ENCODE results near the gene ZNF865.

Gene ZNF865

GRCh38 chr19:55644191-55644833 is 38.9 kb downstream of the ZNF865 start:
- H3K4me3 ChIP-seq (ENCODE audit: low read length): peak overlapping the region; percentile 79
- TF ChIP-seq CTCF (conservative IDR thresholded peaks at IDR 0.05; ENCODE audit: low read depth, low read length): no peak
- DNase-seq (ENCODE audit: low read depth): no peak

- DNase-seq (ENCODE audit: low read depth): no peak
- peak overlapping the region; percentile 79 for H3K4me3 ChIP-seq (ENCODE audit: low read length)
- TF ChIP-seq CTCF (conservative IDR thresholded peaks at IDR 0.05; ENCODE audit: low read depth, low read length): no peak
Measured at GRCh38 chr19:55644842-55645511, 39.5 kb downstream of the ZNF865 start.

- TF ChIP-seq CTCF (conservative IDR thresholded peaks at IDR 0.05; ENCODE audit: low read depth, low read length): no peak
- no peak for DNase-seq (ENCODE audit: low read depth)
- H3K4me3 ChIP-seq (ENCODE audit: low read length): no peak overlapping the region
Measured at GRCh38 chr19:55645512-55645881, 40.0 kb downstream of the ZNF865 start.

DNA sequence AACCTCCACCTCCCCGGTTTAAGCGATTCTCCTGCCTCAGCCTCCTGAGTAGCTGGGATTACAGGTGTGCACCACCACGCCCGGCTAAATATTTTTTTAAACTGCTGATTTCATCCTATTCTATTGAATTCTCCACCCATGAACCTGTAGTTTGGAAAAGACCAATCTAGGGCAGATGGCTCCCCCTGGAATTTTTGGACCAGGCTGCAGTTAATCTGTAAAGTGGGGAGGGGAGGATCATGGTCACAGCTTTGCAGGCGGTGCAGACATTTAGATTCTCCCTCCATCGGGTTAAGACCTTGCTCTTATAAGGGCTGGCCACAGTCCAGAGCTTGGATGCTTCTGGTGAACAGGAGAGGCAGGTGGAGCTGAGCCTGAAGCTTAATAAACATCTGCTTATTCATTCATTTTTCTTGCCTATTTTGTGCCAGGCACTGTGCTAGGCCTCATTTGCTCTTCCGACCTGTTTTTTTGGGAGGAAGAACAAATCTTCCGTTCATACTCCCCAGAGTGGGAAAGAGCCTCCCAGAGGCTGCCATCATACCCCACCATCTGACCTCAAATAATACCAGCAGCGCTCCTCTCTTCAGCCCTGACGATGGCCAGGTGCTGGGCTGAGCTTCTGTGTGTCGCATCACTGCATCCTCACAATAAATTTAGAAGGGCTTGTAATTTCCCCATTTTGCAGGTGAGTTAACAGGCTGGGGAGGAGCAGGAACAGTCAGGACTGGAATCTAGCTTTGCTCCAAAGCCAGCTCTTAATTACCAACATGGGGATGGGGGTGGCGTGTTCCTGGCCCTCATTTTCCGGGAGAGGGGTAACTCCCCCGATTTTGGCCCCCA is 41.7 kb downstream of the ZNF865 start:
- no peak for DNase-seq (ENCODE audit: low read depth)
- TF ChIP-seq CTCF (conservative IDR thresholded peaks at IDR 0.05; ENCODE audit: low read depth, low read length): no peak
- peak overlapping the region; percentile 71 for H3K4me3 ChIP-seq (ENCODE audit: low read length)

DNA sequence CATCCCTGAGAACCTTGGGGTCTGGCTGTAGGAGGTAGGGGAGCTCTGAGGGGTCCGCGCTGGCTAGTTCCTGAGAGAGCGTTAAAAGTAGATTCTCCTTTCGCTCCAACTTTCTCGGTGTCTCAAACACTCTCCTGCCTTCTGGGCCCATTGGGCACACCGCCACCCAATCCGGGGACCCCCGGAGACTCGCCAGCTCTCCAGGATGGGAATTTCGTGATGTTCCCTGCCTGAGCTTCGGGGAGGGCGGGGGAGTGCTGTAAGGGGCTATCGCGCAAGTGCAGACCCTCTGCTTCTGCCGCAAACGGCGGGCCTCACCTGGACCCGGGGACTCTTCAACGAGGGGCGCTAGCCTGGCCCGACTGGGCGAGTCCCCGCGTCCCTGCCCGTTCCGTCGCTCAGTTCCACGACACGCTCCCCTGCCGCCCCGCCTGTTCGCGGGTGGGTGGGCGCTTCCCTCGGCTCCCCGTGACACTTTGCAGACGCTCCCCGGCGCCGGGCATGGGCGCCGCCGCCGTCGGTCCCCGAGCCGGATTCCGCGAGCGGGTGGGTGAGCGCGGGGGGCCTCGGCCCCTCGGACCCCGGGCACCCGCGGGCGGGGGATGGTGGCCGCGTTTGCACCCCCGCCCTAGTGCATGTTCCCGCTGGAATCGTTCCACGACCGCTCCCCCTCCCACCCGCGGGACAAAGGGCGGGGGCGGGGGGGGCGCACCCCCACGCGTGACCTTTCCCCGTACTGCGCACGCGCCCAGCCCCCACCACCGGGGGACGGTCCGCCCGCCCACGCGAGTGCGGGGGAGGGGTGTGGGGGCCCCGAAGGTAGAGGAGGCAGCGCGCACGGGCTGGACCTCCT is 42.5 kb downstream of the ZNF865 start, which contains the start of gene CCDC106:
Gene CCDC106 (plus strand): TSS at position 481 of the 853 bp plus-strand sequence. CDS start 835 bp downstream, outside the sequence.
- peak within 1 kb of the TSS; percentile 71 for H3K4me3 ChIP-seq (ENCODE audit: low read length)
- DNase-seq (ENCODE audit: low read depth): no peak
- no peak for TF ChIP-seq CTCF (conservative IDR thresholded peaks at IDR 0.05; ENCODE audit: low read depth, low read length)

DNA sequence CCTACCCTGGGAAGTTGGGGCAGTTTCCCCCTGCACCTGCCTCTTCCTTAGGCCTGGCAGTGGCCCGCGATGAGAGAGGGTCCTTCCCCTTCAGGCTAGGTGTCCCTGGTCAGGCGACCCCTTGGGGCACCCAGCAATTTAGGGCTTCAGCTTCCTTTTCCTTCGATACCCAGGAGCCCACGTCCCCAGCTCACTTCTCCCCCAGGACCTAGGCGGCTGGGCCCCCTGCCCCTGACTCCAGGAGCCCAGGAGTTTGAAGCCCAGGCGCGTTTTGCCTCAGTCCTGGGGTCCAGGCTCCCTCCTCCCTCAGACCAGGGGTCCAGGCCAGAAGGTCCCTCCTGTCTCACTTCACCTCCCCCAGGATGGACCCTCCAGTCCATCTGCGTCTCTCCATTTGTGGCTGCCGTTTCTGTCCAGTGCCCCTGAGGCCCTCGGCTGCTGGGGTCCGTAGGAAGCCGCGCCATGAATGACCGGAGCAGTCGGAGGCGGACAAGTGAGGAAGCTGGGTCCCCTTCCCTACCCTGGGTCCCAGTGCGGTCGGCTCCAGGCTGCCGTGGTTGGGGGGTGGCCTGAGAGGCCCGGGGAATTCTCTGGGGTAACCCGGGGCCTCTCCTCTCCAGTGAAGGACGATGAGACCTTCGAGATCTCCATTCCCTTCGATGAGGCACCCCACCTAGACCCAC is 43.3 kb downstream of the ZNF865 start:
- TF ChIP-seq CTCF (conservative IDR thresholded peaks at IDR 0.05; ENCODE audit: low read depth, low read length): no peak
- no peak for DNase-seq (ENCODE audit: low read depth)
- H3K4me3 ChIP-seq (ENCODE audit: low read length): peak overlapping the region; percentile 71

Measured in retinal pigment epithelial cell (primary cell).